K562 (cell line): ENCODE measurements around the gene RBPJ. TPM values are rescaled to one million over a fixed set of nuclear protein-coding genes. Genes with fewer than 3 reads are reported as not detected.

ENCODE experiments used
- ATAC-seq: fragments of 200-7000 bp; cut with Tn5 transposase; 3 replicates; pipeline ENCODE4 v1.9.1; 2020; ENCODE audit warnings: moderate library complexity
- BruUV-seq: library from RNA; stranded (reverse); fragments of 400-500 nt; replicated peaks from 2 replicates; lab custom pipeline; 2021; lab: Mats Ljungman, UMichigan
- CTCF ChIA-PET: fragments of 300-600 bp; formaldehyde crosslinking; extraction: SDS; loops from one replicate; lab custom pipeline; 2021; ENCODE audit warnings: low intra/inter-chr PET ratio; lab: Yijun Ruan, JAX
- POLR2A ChIA-PET: fragments of 300-600, 350-650 bp; sonication (Branson Sonifier 250); formaldehyde crosslinking; extraction: SDS; loops from one replicate; lab custom pipeline; 2021; ENCODE audit warnings: antibody characterized with exemption, inconsistent platforms; lab: Yijun Ruan, JAX
- DNase-seq, 4 experiments: peaks; one replicate each; pipeline versions ENCODE4 v3.0.0 to v3.0.0-alpha.2; 2011 to 2018; ENCODE audit warnings: low spot score in 3 of 4, mixed read lengths in 3 of 4; ENCODE audit errors: extremely low read depth in 1 of 4
- FAIRE-seq: peaks from 2 replicates; lab custom pipeline; 2011; peaks lifted over from hg19 to GRCh38; lab: Jason Lieb, UNC
- H2AFZ ChIP-seq: 2 replicates; pipeline ENCODE4 v1.6.0; 2011; ENCODE audit warnings: low read depth, low read length, control low read depth, inconsistent platforms
- H3K27ac ChIP-seq: fragments of 200-600 bp; 3 replicates; pipeline ENCODE4 v1.8.0; 2011; ENCODE audit warnings: low read depth, mild to moderate bottlenecking, control low read depth, inconsistent platforms, low read length, moderate library complexity, mixed read lengths; ENCODE audit errors: extremely low read depth
- H3K27me3 ChIP-seq, 2 experiments: fragments of 300-600 bp in 1 of 2; 2 replicates in 1 of 2; 3 replicates in 1 of 2; pipeline versions ENCODE4 v1.6.0 to v1.8.0; 2011; ENCODE audit warnings: inconsistent platforms in 2 of 2, low read length in 2 of 2, mild to moderate bottlenecking in 1 of 2, mixed read lengths in 1 of 2, moderate library complexity in 1 of 2; ENCODE audit not compliant: control insufficient read depth in 2 of 2, insufficient read depth in 2 of 2
- H3K36me3 ChIP-seq: fragments of 300-600 bp; 3 replicates; pipeline ENCODE4 v1.8.0; 2011; ENCODE audit warnings: mild to moderate bottlenecking, low read length, inconsistent platforms; ENCODE audit not compliant: control insufficient read depth, insufficient read depth
- H3K4me1 ChIP-seq, 2 experiments: fragments of 200-600 bp in 1 of 2; replicated peaks in 1 of 2; 2 replicates in 1 of 2; 3 replicates in 1 of 2; pipeline versions ENCODE4 v1.5.1 to v1.8.0; 2011; ENCODE audit warnings: inconsistent platforms in 2 of 2, low read length in 2 of 2, mild to moderate bottlenecking in 1 of 2, mixed read lengths in 1 of 2, moderate library complexity in 1 of 2; ENCODE audit not compliant: control insufficient read depth in 2 of 2, insufficient read depth in 2 of 2
- H3K4me2 ChIP-seq: 2 replicates; pipeline ENCODE4 v1.6.1; 2011; ENCODE audit warnings: low read length, control low read depth, inconsistent platforms, mixed read lengths; ENCODE audit not compliant: insufficient read depth
- H3K4me3 ChIP-seq: fragments of 200-600 bp; sonication (generic), shearing (Covaris generic); 2 replicates; pipeline ENCODE4 v1.5.1; 2016; ENCODE audit warnings: control low read depth, inconsistent platforms
- H3K79me2 ChIP-seq: fragments of 200-600 bp; 3 replicates; pipeline ENCODE4 v1.8.0; 2011; ENCODE audit warnings: low read length, inconsistent platforms; ENCODE audit not compliant: control insufficient read depth, insufficient read depth
- H3K9ac ChIP-seq, 2 experiments: 2 replicates each; pipeline versions ENCODE4 v1.6.0 to v1.6.1; 2011; ENCODE audit warnings: low read depth in 2 of 2, low read length in 2 of 2, control low read depth in 1 of 2, inconsistent platforms in 1 of 2, mild to moderate bottlenecking in 1 of 2, mixed read lengths in 1 of 2; ENCODE audit not compliant: insufficient read depth in 1 of 2
- H3K9me1 ChIP-seq: one replicate; pipeline ENCODE4 v1.6.0; 2011; ENCODE audit warnings: inconsistent platforms, mild to moderate bottlenecking, low read length, moderate library complexity; ENCODE audit not compliant: control insufficient read depth, insufficient read depth
- H3K9me3 ChIP-seq: replicated peaks from 2 replicates; pipeline ENCODE4 v1.5.1; 2011; ENCODE audit warnings: low read depth, low read length, inconsistent platforms; ENCODE audit not compliant: control insufficient read depth, insufficient read depth
- H4K20me1 ChIP-seq: replicated peaks from 2 replicates; pipeline ENCODE4 v1.6.1; 2011; ENCODE audit warnings: low read length, inconsistent platforms, mixed read lengths; ENCODE audit not compliant: control insufficient read depth, insufficient read depth
- ATF2 ChIP-seq: sonication (generic); formaldehyde crosslinking; IDR thresholded peaks from 2 replicates; pipeline ENCODE4 v1.8.1; 2022; ENCODE audit warnings: missing genetic modification reagents
- BDP1 ChIP-seq: IDR thresholded peaks from 3 replicates; pipeline ENCODE4 v1.6.1; 2011; ENCODE audit not compliant: insufficient read length, insufficient read depth
- CBX1 ChIP-seq: sonication (generic); IDR thresholded peaks from 2 replicates; pipeline ENCODE4 v1.6.1; 2016; ENCODE audit warnings: antibody characterized with exemption, low read depth, mild to moderate bottlenecking
- CBX2 ChIP-seq: fragments of 200-600 bp; sonication (generic); IDR thresholded peaks from one replicate; pipeline ENCODE4 v1.6.1; 2012; ENCODE audit warnings: mild to moderate bottlenecking, low read length, inconsistent platforms; ENCODE audit not compliant: insufficient read depth, poor library complexity, severe bottlenecking
- DACH1 ChIP-seq: fragments of 450-650 bp; IDR thresholded peaks from 2 replicates; pipeline ENCODE4 v1.6.1; 2018; ENCODE audit not compliant: partially characterized antibody
- ERF ChIP-seq: fragments of 450-650 bp; formaldehyde crosslinking; IDR thresholded peaks from 2 replicates; pipeline ENCODE4 v1.4.0; 2020; ENCODE audit warnings: mild to moderate bottlenecking, mixed read lengths
- HEY1 ChIP-seq: fragments of 250-450 bp; sonication (Bioruptor Pico); IDR thresholded peaks from 2 replicates; pipeline ENCODE4 v1.5.0; 2020; ENCODE audit warnings: mild to moderate bottlenecking, moderate library complexity, borderline replicate concordance
- KDM4B ChIP-seq, 2 experiments: fragments of 450-650 bp in 1 of 2; sonication (generic) in 1 of 2; IDR thresholded peaks; 2 replicates each; pipeline ENCODE4 v1.6.1; 2016 to 2017; ENCODE audit warnings: borderline replicate concordance in 2 of 2, antibody characterized with exemption in 1 of 2, low read depth in 1 of 2, mild to moderate bottlenecking in 1 of 2
- L3MBTL2 ChIP-seq: fragments of 450-650 bp; IDR thresholded peaks from 2 replicates; pipeline ENCODE4 v1.6.1; 2016; ENCODE audit warnings: mild to moderate bottlenecking, moderate library complexity
- MAFF ChIP-seq: IDR thresholded peaks from 2 replicates; pipeline ENCODE4 v1.6.1; 2012; ENCODE audit warnings: low read length, improper control_type of control experiment
- MAFK ChIP-seq: IDR thresholded peaks from 2 replicates; pipeline ENCODE4 v1.6.1; 2011; ENCODE audit warnings: low read length, improper control_type of control experiment
- NFE2L1 ChIP-seq: fragments of 450-650 bp; IDR thresholded peaks from 2 replicates; pipeline ENCODE4 v1.6.1; 2016; ENCODE audit warnings: missing genetic modification characterization, low read depth, mild to moderate bottlenecking, missing compliant biosample characterization, moderate library complexity, borderline replicate concordance
- NFYB ChIP-seq: IDR thresholded peaks from 2 replicates; pipeline ENCODE4 v1.6.1; 2011; ENCODE audit warnings: mild to moderate bottlenecking, moderate library complexity; ENCODE audit not compliant: insufficient read length; ENCODE audit errors: extremely low read depth
- NR4A1 ChIP-seq, 2 experiments: fragments of 250-450 bp in 1 of 2; fragments of 450-650 bp in 1 of 2; sonication (Bioruptor Pico) in 1 of 2; IDR thresholded peaks; 2 replicates each; pipeline versions ENCODE4 v1.4.0 to v1.6.1; 2016 to 2020; ENCODE audit warnings: mild to moderate bottlenecking in 2 of 2, missing compliant biosample characterization in 1 of 2, missing genetic modification characterization in 1 of 2, moderate library complexity in 1 of 2
- SMARCB1 ChIP-seq: IDR thresholded peaks from 2 replicates; pipeline ENCODE4 v1.6.1; 2011; ENCODE audit warnings: improper control_type of control experiment, low read depth; ENCODE audit not compliant: insufficient read length
- SMC3 ChIP-seq: conservative IDR thresholded peaks from 2 replicates; pipeline ENCODE4 v1.6.1; 2011; ENCODE audit warnings: low read depth, low read length, improper control_type of control experiment; ENCODE audit not compliant: insufficient read depth
- TBP ChIP-seq: optimal IDR thresholded peaks from 2 replicates; pipeline ENCODE3; 2011; ENCODE audit warnings: low read depth, low read length, improper control_type of control experiment
- TSHZ1 ChIP-seq: fragments of 250-450 bp; sonication (Bioruptor Pico); IDR thresholded peaks from 2 replicates; pipeline ENCODE4 v1.4.0; 2020; ENCODE audit warnings: mild to moderate bottlenecking, moderate library complexity
- WGBS: fragments of 100-300 bp; shearing (Covaris generic); methylation state at CpG from one replicate; pipeline ENCODE4 v1.1.6; 2016; ENCODE audit warnings: low coverage, mixed read lengths; ENCODE audit not compliant: insufficient coverage; ENCODE audit errors: missing lambda C conversion rate; 5-methylcytosine and 5-hydroxymethylcytosine counted together
- in situ Hi-C: fragments of 300-500 bp; cut with MboI; formaldehyde crosslinking; loops from 4 replicates; pipeline ENCODE4 v1.15.0; 2018; ENCODE audit warnings: inconsistent platforms, mixed read lengths
- intact Hi-C: fragments of 100-400 bp; cut with micrococcal nuclease; formaldehyde crosslinking; loops from 2 replicates; pipeline ENCODE4 v1.14.2; 2022
- polyA plus RNA-seq, 8 experiments: library from polyadenylated mRNA; depleted of rRNA in 4 of 8; stranded (reverse) in 5 of 8; unstranded in 3 of 8; fragments of >200 nt; fragmentation: Nextera tagmentation in 2 of 8; fragmentation: Illumina TruSeq in 1 of 8; extraction: Ambion mirVana in 2 of 8; extraction: Trizol in 1 of 8; gene quantifications; 2 replicates each; pipeline versions ENCODE4 v1.2.1 to v1.2.3, GENCODE V29; 2011 to 2014; ENCODE audit warnings: inconsistent platforms in 1 of 8, missing spikeins in 1 of 8
- total RNA-seq, 7 experiments: library from RNA; depleted of rRNA in 6 of 7; stranded (reverse); fragments of >200 nt in 6 of 7; fragmentation: Illumina TruSeq in 2 of 7; extraction: Trizol in 2 of 7; gene quantifications; 2 replicates each; pipeline versions ENCODE4 v1.2.1 to v1.2.3, GENCODE V29; 2011 to 2021; ENCODE audit warnings: low replicate concordance in 1 of 7

The RBPJ gene
- total and polyA plus RNA-seq, 9 of the 15 experiments (the other 6 are each of a cell fraction or from before 2014, with no cell fraction given), result 17.2 to 49.4 (median 33.8) TPM

DNA sequence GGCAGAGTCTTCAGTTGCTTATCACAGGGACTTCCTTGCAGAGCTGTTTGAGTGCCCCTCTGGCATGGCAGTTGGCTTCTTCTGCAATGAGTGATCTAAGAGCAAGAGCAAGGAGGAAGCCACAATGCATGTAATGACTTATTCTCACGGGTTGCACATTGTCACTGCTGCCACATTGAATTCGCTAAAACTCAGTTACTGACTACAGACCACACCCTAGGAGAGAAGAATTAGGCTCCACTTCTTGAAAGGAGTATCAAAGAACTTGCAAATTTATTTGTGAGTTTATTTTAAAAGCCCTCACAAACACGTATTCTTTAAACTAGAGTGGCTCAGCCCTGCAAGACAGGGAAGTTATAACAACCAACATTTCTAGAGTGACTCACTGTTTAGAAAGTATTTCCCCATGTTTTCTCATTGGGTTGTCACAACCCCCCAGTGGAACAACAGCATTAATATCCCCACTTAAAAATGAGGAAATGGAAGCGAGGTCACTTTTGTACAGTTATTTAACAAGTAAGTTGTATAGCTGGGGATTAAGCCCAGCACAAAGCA, 32.4 kb upstream of the RBPJ start (continued):
- TF ChIP-seq CBX1 (no peak), ERF (no peak), KDM4B (IDR thresholded peaks at IDR 0.05; ENCODE audit: borderline replicate concordance in 2 of 2, low read depth in 1 of 2) (no peak), MAFF (no peak)

DNA sequence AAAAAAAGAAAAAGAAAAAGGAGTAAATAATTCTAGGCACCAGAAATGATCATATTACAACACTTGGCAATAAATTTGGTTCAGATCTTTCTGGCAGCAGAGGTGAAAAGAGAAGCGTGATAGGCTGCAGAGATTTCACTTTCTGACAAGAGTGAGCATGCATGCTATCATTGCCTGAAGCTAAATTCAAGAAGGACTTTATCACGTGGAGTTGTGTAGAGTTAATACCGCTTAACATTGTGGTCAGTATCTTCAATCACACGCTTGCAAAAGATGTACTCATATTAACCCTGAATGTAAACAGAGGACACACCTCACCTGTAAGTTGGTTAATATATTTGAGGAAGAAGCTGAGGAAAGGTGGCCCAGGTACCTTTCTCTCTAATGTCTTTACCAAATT, 31.4 kb upstream of the RBPJ start:
- Histone ChIP-seq H4K20me1 (no peaks in the 10 kb centered on the region), H3K36me3 (no peaks in the 10 kb centered on the region), H3K27me3 (peaks cover 2 to 13% of the 10 kb centered on the region in 2 experiments; a peak in 3 of 5 replicates), H3K4me3 (no peak overlapping the region), H2AFZ (no peak overlapping the region), H3K4me1 (no peaks in the 10 kb centered on the region), H3K9me3 (no peaks in the 10 kb centered on the region), H3K9ac (no peak overlapping the region), H3K79me2 (no peaks in the 10 kb centered on the region), H3K27ac (no peak overlapping the region), H3K4me2 (no peak overlapping the region), H3K9me1 (no peaks in the 10 kb centered on the region)
- ChIA-PET POLR2A (no interaction called here), CTCF (no interaction called here)
- BruUV-seq, result no TSS peak
- ATAC-seq, result no peak
- intact Hi-C loops (no loop called here), in situ Hi-C loops (no loop called here)
- FAIRE-seq, result no peak
- WGBS, result 0% methylated on average over 1 of the region's 4 CpGs
- no peak for DNase-seq
- TF ChIP-seq NR4A1 (CRISPR knock-in tag; IDR thresholded peaks at IDR 0.05) (no peak), NR4A1 (tag; IDR thresholded peaks at IDR 0.05) (no peak), BDP1 (no peak), HEY1 (CRISPR knock-in tag) (no peak), SMC3 (no peak), MAFK (no peak), ATF2 (CRISPR knock-in tag) (no peak), TBP (no peak), TSHZ1 (no peak), CBX2 (no peak), DACH1 (no peak), NFE2L1 (tag) (no peak), NFYB (no peak), SMARCB1 (no peak), L3MBTL2 (no peak)
